Right cardiac atrium (tissue), 5 donors: ENCODE data around the gene APC. TPM values are rescaled to one million over a fixed set of nuclear protein-coding genes. Genes with fewer than 3 reads are reported as not detected.

ENCODE experiments used
- polyA plus RNA-seq: library from polyadenylated mRNA; stranded (reverse); fragments of 200-250 nt; gene quantifications from one replicate; pipeline ENCODE4 v1.2.3, GENCODE V29; 2013
- total RNA-seq, 4 donors: library from RNA; stranded (reverse); fragmentation: NEBNext Ultra II Directional; extraction: Animal tissue kit (Norgen Biotek cat#: 25700); gene quantifications; one replicate each; pipeline ENCODE4 v1.2.1, GENCODE V29; 2021
- donor health status: healthy with polysubstance abuse.
- donor health status: DM: no; HTN: yes; CAD: no.
- donor health status: DM: no; HTN: no; CAD: no.
- donor health status: DM: no; HTN: yes; CAD: no; lungs with severe emphysema.
- donor health status: DM: yes; HTN: yes; CAD: no.

The APC gene
- total and polyA plus RNA-seq, 5 donors, result 5.4 to 46.3 (median 41.6) TPM

Other genes starting within 250 kb of the APC start
- 10 to 100 TPM; 21.4 to 34.4 (median 30.4) TPM for gene SRP19, start 123.4 kb downstream of the APC start, total RNA-seq
- gene SRP19, start 123.4 kb downstream of the APC start, polyA plus RNA-seq, result 75.7 TPM
- gene REEP5, start 184.3 kb downstream of the APC start, total RNA-seq, result 100 to 1,000 TPM; 103 to 119 (median 112) TPM
- gene REEP5, start 184.3 kb downstream of the APC start, polyA plus RNA-seq, result 91.8 TPM
- 10 to 100 TPM; 23.2 to 26.7 (median 25.9) TPM for gene DCP2, start 238.9 kb downstream of the APC start, total RNA-seq
- gene DCP2, start 238.9 kb downstream of the APC start, polyA plus RNA-seq, result 3.6 TPM